Ishikawa (cell line): ENCODE results near the gene MRPL14.

Source experiments
- CEBPB ChIP-seq: IDR thresholded peaks from 2 replicates; pipeline ENCODE4 v1.6.1; 2012
- CREB1 ChIP-seq: IDR thresholded peaks from 2 replicates; pipeline ENCODE4 v1.6.1; 2012; ENCODE audit warnings: low read depth
- EGR1 ChIP-seq: IDR thresholded peaks from 2 replicates; pipeline ENCODE4 v1.6.1; 2012
- EP300 ChIP-seq: IDR thresholded peaks from 2 replicates; pipeline ENCODE4 v1.6.1; 2012; ENCODE audit warnings: borderline replicate concordance
- FOXM1 ChIP-seq: IDR thresholded peaks from 2 replicates; pipeline ENCODE4 v1.6.1; 2012; ENCODE audit warnings: low read depth, borderline replicate concordance
- MAX ChIP-seq: IDR thresholded peaks from 2 replicates; pipeline ENCODE4 v1.6.1; 2012
- NFIC ChIP-seq: IDR thresholded peaks from 2 replicates; pipeline ENCODE4 v1.6.1; 2012
- RAD21 ChIP-seq: IDR thresholded peaks from 2 replicates; pipeline ENCODE4 v1.6.1; 2012; ENCODE audit warnings: low read depth
- REST ChIP-seq: IDR thresholded peaks from 2 replicates; pipeline ENCODE4 v1.6.1; 2012; ENCODE audit warnings: low read depth, mild to moderate bottlenecking
- TAF1 ChIP-seq: IDR thresholded peaks from 2 replicates; pipeline ENCODE4 v1.6.1; 2012; ENCODE audit warnings: low read depth, mild to moderate bottlenecking
- TCF12 ChIP-seq: IDR thresholded peaks from 2 replicates; pipeline ENCODE4 v1.6.1; 2012; ENCODE audit warnings: low read depth
- TEAD4 ChIP-seq: IDR thresholded peaks from 2 replicates; pipeline ENCODE4 v1.6.1; 2012
- USF1 ChIP-seq: IDR thresholded peaks from 2 replicates; pipeline ENCODE4 v1.6.1; 2012
- YY1 ChIP-seq: IDR thresholded peaks from 2 replicates; pipeline ENCODE4 v1.6.1; 2012; ENCODE audit warnings: low read depth
- ZBTB7A ChIP-seq: IDR thresholded peaks from 2 replicates; pipeline ENCODE4 v1.6.1; 2012; ENCODE audit warnings: low read depth

The MRPL14 gene

DNA sequence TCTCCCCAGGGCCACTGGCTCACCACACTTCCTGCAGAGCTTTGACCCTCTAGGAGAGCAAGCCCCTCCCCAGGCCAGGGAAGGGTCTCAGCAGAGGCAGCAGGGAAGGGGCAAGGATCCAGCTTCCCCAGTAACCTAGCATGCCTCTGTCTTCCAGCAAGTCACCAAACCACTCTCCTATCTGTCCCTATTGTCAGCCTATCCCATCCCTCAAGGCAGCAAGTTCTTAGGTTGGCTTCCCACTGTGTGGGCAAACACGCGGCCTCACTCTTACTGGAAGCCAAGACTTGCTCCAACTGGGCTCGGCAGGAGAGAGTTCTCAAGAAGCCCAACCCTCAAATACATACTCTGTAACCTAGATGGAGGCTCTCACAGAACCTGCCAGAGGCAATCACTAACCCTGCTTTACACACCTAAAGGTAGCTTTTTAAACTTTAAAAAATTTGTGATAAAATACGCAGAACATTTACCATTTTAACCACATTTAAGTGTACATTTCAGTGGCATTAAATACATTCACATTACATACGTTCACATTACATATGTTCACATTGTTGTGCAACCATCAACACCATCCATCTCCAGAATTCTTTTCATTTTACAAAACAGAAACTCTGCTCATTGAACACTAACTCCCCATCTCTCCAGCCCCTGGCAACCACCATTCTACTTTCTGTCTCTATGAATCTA lies 58.5 kb downstream of the MRPL14 start:
- no peak for TF ChIP-seq RAD21
- no peak for TF ChIP-seq USF1
- TF ChIP-seq TEAD4 = no peak
- no peak for TF ChIP-seq EP300
- no peak for TF ChIP-seq CEBPB
- no peak for TF ChIP-seq MAX
- TF ChIP-seq YY1 = no peak
- TF ChIP-seq CREB1 = no peak
- TF ChIP-seq TAF1 = no peak
- no peak for TF ChIP-seq ZBTB7A
- no peak for TF ChIP-seq REST
- no peak for TF ChIP-seq NFIC
- TF ChIP-seq TCF12 = no peak
- TF ChIP-seq FOXM1 = no peak
- TF ChIP-seq EGR1 = no peak

- TF ChIP-seq MAX = no peak
Observed at GRCh38 chr6:44067173-44068139, 59.8 kb downstream of the MRPL14 start.

DNA sequence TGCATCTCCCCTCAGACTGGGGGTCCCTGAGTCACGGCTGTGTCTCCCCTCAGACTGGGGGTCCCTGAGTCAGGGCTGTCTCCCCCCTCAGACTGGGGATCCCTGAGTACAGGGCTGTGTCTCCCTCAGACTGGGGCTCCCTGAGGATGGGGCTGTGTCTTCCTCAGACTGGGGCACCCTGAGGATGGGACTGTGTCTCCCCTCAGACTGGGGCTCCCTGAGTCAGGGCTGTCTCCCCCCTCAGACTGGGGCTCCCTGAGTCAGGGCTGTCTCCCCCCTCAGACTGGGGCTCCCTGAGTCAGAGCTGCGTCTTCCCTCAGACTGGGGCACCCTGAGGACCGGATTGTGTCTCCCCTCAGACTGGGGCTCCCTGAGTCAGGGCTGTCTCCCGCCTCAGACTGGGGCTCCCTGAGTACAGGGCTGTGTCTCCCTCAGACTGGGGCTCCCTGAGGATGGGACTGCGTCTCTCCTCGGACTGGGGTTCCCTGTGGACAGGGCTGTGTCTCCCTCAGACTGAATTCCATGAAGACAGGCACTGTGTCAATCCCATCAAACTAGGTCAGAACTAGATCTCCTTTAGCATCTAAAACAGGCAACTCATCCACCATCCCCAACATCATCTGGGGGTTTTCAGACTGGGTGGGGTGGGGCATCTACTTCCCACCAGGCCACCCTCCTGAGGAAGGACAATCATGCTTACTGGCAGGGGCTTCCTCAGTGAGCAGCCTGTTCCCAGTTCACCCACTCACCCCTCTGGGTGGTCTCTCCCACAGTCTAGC lies 60.7 kb downstream of the MRPL14 start:
- TF ChIP-seq MAX (no peak), EP300 (no peak), USF1 (no peak), FOXM1 (no peak), EGR1 (no peak), TCF12 (no peak), CEBPB (no peak), RAD21 (no peak), NFIC (no peak)

DNA sequence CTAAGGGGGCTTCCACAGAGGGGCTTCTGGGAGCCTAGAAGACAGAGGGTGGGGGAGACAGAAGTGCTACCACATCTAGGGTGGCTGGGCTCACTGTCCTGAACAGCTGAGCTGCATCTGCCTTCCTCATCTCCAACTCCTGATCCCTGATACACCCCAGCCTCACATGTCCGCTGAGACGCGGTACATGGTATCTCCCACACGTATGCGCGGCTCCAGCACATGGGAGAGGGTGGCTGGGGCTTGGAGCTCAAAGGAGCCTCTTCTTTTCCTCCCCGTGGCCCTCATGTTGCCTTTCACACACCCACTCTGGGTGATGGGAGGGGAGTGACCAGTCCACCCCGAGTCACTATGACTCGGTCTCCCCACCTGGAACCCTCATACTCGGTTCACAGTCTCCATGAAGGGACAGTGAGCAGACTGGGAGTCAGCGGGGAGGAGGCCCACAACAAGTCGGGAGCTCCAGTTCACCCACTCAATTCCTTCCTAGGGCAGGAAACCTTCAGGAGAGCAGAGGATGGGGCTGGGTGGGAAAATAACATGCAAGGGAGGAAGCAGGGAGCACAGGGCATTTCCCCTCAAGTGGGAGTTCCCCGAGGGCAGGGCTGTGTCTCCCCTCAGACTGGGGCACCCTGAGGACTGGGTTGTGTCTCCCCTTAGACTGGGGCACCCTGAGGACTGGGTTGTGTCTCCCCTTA lies 61.7 kb downstream of the MRPL14 start:
- no peak for TF ChIP-seq TAF1
- TF ChIP-seq TCF12 = no peak
- TF ChIP-seq REST = no peak
- no peak for TF ChIP-seq USF1
- no peak for TF ChIP-seq TEAD4
- no peak for TF ChIP-seq ZBTB7A
- TF ChIP-seq YY1 = no peak
- no peak for TF ChIP-seq MAX
- TF ChIP-seq EGR1 = no peak
- no peak for TF ChIP-seq EP300
- no peak for TF ChIP-seq NFIC
- no peak for TF ChIP-seq RAD21
- no peak for TF ChIP-seq CEBPB
- TF ChIP-seq CREB1 = no peak
- TF ChIP-seq FOXM1 = no peak
